ENCODE data around the gene PSMD6. TPM values are rescaled to one million over a fixed set of nuclear protein-coding genes. Genes with fewer than 3 reads are reported as not detected.

Gene PSMD6
- total RNA-seq, 4 donors from 2014 or later = 47.4 to 64.5 (median 58.9) TPM

GRCh38 chr3:64016941-64017620, 6.2 kb downstream of the PSMD6 start:
- Histone ChIP-seq H3K27ac (no peak overlapping the region), H3K36me3 (peaks cover 0 to 81% (median 14%) of the 10 kb centered on the region in 3 donors), H3K9me3 (no peaks in the 10 kb centered on the region), H3K4me1 (peaks cover 0 to 28% (median 6%) of the 10 kb centered on the region in 4 donors), H3K27me3 (no peaks in the 10 kb centered on the region), H3K4me3 (no peak overlapping the region)
- no peak for TF ChIP-seq EP300 (IDR thresholded peaks at IDR 0.05)
- TF ChIP-seq CTCF (IDR thresholded peaks at IDR 0.05) = no peak
- DNase-seq (ENCODE audit: low spot score in 2 of 2) = no peak
- WGBS, 2 donors = 79 to 87% methylated on average over 3 of the region's 3 CpGs

GRCh38 chr3:64011685-64012084, 11.6 kb downstream of the PSMD6 start:
- TF ChIP-seq EP300 (IDR thresholded peaks at IDR 0.05) = no peak
- TF ChIP-seq POLR2A (IDR thresholded peaks at IDR 0.05) = no peak
- TF ChIP-seq CTCF (IDR thresholded peaks at IDR 0.05) = no peak
- no peak for DNase-seq (ENCODE audit: low spot score in 2 of 2)
- Histone ChIP-seq H3K9me3 (no peaks in the 10 kb centered on the region), H3K27ac (no peak overlapping the region), H3K4me3 (no peak overlapping the region), H3K4me1 (peaks cover 0 to 33% (median 3%) of the 10 kb centered on the region in 4 donors), H3K36me3 (peaks cover 0 to 98% (median 23%) of the 10 kb centered on the region in 3 donors), H3K27me3 (no peaks in the 10 kb centered on the region)
- 66 to 71% methylated on average over 5 of the region's 5 CpGs for WGBS, 2 donors

- no peak overlapping the region for H3K4me3 ChIP-seq
- H3K4me1 ChIP-seq = peaks cover 0 to 33% (median 3%) of the 10 kb centered on the region in 4 donors
- DNase-seq (ENCODE audit: low spot score in 2 of 2) = no peak
- no peaks in the 10 kb centered on the region for H3K9me3 ChIP-seq
- no peak overlapping the region for H3K27ac ChIP-seq
- H3K27me3 ChIP-seq = no peaks in the 10 kb centered on the region
- WGBS, 2 donors = 81 to 85% methylated on average over 5 of the region's 5 CpGs
- TF ChIP-seq CTCF (IDR thresholded peaks at IDR 0.05) = no peak
- TF ChIP-seq POLR2A (IDR thresholded peaks at IDR 0.05) = no peak
- no peak for TF ChIP-seq EP300 (IDR thresholded peaks at IDR 0.05)
- H3K36me3 ChIP-seq = peaks cover 0 to 98% (median 28%) of the 10 kb centered on the region in 3 donors
Observed at GRCh38 chr3:64010199-64010598, 13.1 kb downstream of the PSMD6 start.

GRCh38 chr3:64009528-64009927, 13.8 kb downstream of the PSMD6 start:
- no peak for TF ChIP-seq EP300 (IDR thresholded peaks at IDR 0.05)
- no peak for TF ChIP-seq CTCF (IDR thresholded peaks at IDR 0.05)
- TF ChIP-seq POLR2A (IDR thresholded peaks at IDR 0.05) = no peak
- Histone ChIP-seq H3K9me3 (no peaks in the 10 kb centered on the region), H3K36me3 (peaks cover 2 to 98% (median 27%) of the 10 kb centered on the region in 3 donors), H3K4me3 (no peak overlapping the region), H3K27me3 (no peaks in the 10 kb centered on the region), H3K4me1 (peaks cover 0 to 33% (median 3%) of the 10 kb centered on the region in 4 donors), H3K27ac (peak overlapping the region in 2 of 4 donors; percentile 6 to 26)
- 80 to 87% methylated on average over 7 of the region's 7 CpGs for WGBS, 2 donors
- no peak for DNase-seq (ENCODE audit: low spot score in 2 of 2)

GRCh38 chr3:64008487-64009351, 14.6 kb downstream of the PSMD6 start:
- Histone ChIP-seq H3K36me3 (peaks cover 2 to 98% (median 23%) of the 10 kb centered on the region in 3 donors), H3K27ac (peak overlapping the region in 2 of 4 donors; percentile 26 to 44), H3K27me3 (no peaks in the 10 kb centered on the region), H3K4me1 (peaks cover 0 to 33% (median 3%) of the 10 kb centered on the region in 4 donors), H3K4me3 (no peak overlapping the region), H3K9me3 (no peaks in the 10 kb centered on the region)
- WGBS, 2 donors = 74 to 76% methylated on average over 7 of the region's 7 CpGs
- TF ChIP-seq CTCF (IDR thresholded peaks at IDR 0.05) (no peak), POLR2A (IDR thresholded peaks at IDR 0.05) (no peak), EP300 (IDR thresholded peaks at IDR 0.05) (no peak)
- no peak for DNase-seq (ENCODE audit: low spot score in 2 of 2)
